GM23338 (cell line): Measurements from ENCODE around the gene EYA2. TPM values are rescaled to one million over a fixed set of nuclear protein-coding genes. Genes with fewer than 3 reads are reported as not detected.

ENCODE experiments used
- ATAC-seq: fragments of 200-7000 bp; cut with Tn5 transposase; 3 replicates; pipeline ENCODE4 v1.9.1; 2020
- DNase-seq: peaks from one replicate; pipeline ENCODE4 v3.0.0-alpha.2; 2015; ENCODE audit warnings: low spot score
- H2AFZ ChIP-seq: fragments of 200-600 bp; sonication (generic); 2 replicates; pipeline ENCODE4 v1.8.0; 2016; ENCODE audit warnings: antibody characterized with exemption, mild to moderate bottlenecking, moderate library complexity
- H3F3A ChIP-seq: fragments of 200-600 bp; sonication (generic); replicated peaks from 2 replicates; pipeline ENCODE4 v1.8.0; 2017; ENCODE audit warnings: antibody characterized with exemption, mixed run types, low read depth
- H3K27ac ChIP-seq: fragments of 200-600 bp; sonication (generic); 2 replicates; pipeline ENCODE4 v1.6.1; 2016; ENCODE audit warnings: low read depth
- H3K27me3 ChIP-seq: fragments of 200-600 bp; sonication (generic); 2 replicates; pipeline ENCODE4 v1.8.0; 2016; ENCODE audit warnings: mild to moderate bottlenecking, mixed run types, moderate library complexity; ENCODE audit not compliant: insufficient read depth
- H3K36me3 ChIP-seq: fragments of 200-600 bp; sonication (generic); 2 replicates; pipeline ENCODE4 v1.8.0; 2016; ENCODE audit warnings: mild to moderate bottlenecking; ENCODE audit not compliant: insufficient read depth
- H3K4me1 ChIP-seq: fragments of 200-600 bp; sonication (generic); 2 replicates; pipeline ENCODE4 v1.8.0; 2016; ENCODE audit warnings: mild to moderate bottlenecking, moderate library complexity; ENCODE audit not compliant: insufficient read depth
- H3K4me2 ChIP-seq: fragments of 200-600 bp; sonication (generic); 2 replicates; pipeline ENCODE4 v1.7.1; 2017; ENCODE audit warnings: mixed run types
- H3K4me3 ChIP-seq: fragments of 200-600 bp; sonication (generic); 2 replicates; pipeline ENCODE4 v1.6.1; 2016; ENCODE audit warnings: mixed run types
- H3K79me2 ChIP-seq: fragments of 200-600 bp; sonication (generic); replicated peaks from 2 replicates; pipeline ENCODE4 v1.8.0; 2017; ENCODE audit warnings: mild to moderate bottlenecking; ENCODE audit not compliant: insufficient read depth
- H3K9me2 ChIP-seq: fragments of 200-600 bp; sonication (generic); 2 replicates; pipeline ENCODE4 v1.8.0; 2017; ENCODE audit not compliant: insufficient read depth
- H4K20me1 ChIP-seq: fragments of 200-600 bp; sonication (generic); replicated peaks from 2 replicates; pipeline ENCODE4 v1.8.0; 2017; ENCODE audit warnings: mild to moderate bottlenecking; ENCODE audit not compliant: insufficient read depth
- H3K27ac Mint-ChIP-seq: 2 replicates; pipeline ENCODE4 v1.8.0; 2020; ENCODE audit warnings: inconsistent platforms, mild to moderate bottlenecking, moderate library complexity, mixed read lengths
- H3K27me3 Mint-ChIP-seq: 3 replicates; pipeline ENCODE4 v1.8.0; 2022; ENCODE audit warnings: low read depth, mild to moderate bottlenecking, moderate library complexity, mixed read lengths, inconsistent platforms; ENCODE audit not compliant: insufficient read depth, poor library complexity
- H3K36me3 Mint-ChIP-seq: 3 replicates; pipeline ENCODE4 v1.8.0; 2021; ENCODE audit warnings: low read depth, mild to moderate bottlenecking, inconsistent platforms, moderate library complexity, mixed read lengths
- H3K4me1 Mint-ChIP-seq: 3 replicates; pipeline ENCODE4 v1.8.0; 2020; ENCODE audit warnings: mild to moderate bottlenecking, inconsistent platforms, mixed read lengths
- H3K4me3 Mint-ChIP-seq: 3 replicates; pipeline ENCODE4 v1.8.0; 2021; ENCODE audit warnings: moderate library complexity, mild to moderate bottlenecking, inconsistent platforms, mixed read lengths
- H3K9me3 Mint-ChIP-seq: 3 replicates; pipeline ENCODE4 v1.8.0; 2020; ENCODE audit warnings: moderate library complexity, mild to moderate bottlenecking, inconsistent platforms, mixed read lengths
- EZH2 ChIP-seq: fragments of 200-600 bp; sonication (generic); IDR thresholded peaks from one replicate; pipeline ENCODE4 v1.8.0; 2017; ENCODE audit warnings: antibody characterized with exemption, mild to moderate bottlenecking, low read depth; ENCODE audit not compliant: unreplicated experiment
- EZH2phosphoT487 ChIP-seq: fragments of 200-600 bp; sonication (generic); IDR thresholded peaks from one replicate; pipeline ENCODE4 v1.8.1; 2018; ENCODE audit warnings: antibody characterized with exemption; ENCODE audit not compliant: unreplicated experiment
- JUNB ChIP-seq: IDR thresholded peaks from one replicate; pipeline ENCODE4 v1.6.1; 2016; ENCODE audit warnings: antibody characterized with exemption; ENCODE audit not compliant: unreplicated experiment
- NANOG ChIP-seq: IDR thresholded peaks from 2 replicates; pipeline ENCODE4 v1.6.1; 2016; ENCODE audit warnings: antibody characterized with exemption, borderline replicate concordance
- POLR2AphosphoS5 ChIP-seq: IDR thresholded peaks from 2 replicates; pipeline ENCODE4 v1.6.1; 2016; ENCODE audit warnings: antibody characterized with exemption, low read depth
- STAT1 ChIP-seq: IDR thresholded peaks from one replicate; pipeline ENCODE4 v1.6.1; 2016; ENCODE audit warnings: antibody characterized with exemption; ENCODE audit not compliant: unreplicated experiment
- ZNF114 ChIP-seq: fragments of 250-450 bp; sonication (Bioruptor Pico); IDR thresholded peaks from 2 replicates; pipeline ENCODE4 v1.5.0; 2020; ENCODE audit warnings: mild to moderate bottlenecking, moderate library complexity
- ZNF462 ChIP-seq: fragments of 250-450 bp; sonication (Bioruptor Pico); IDR thresholded peaks from 2 replicates; pipeline ENCODE4 v1.5.0; 2020; ENCODE audit warnings: mild to moderate bottlenecking, moderate library complexity
- polyA plus RNA-seq: library from polyadenylated mRNA; unstranded; fragments of >200 nt; fragmentation: Nextera tagmentation; extraction: Ambion mirVana; gene quantifications from 2 replicates; pipeline ENCODE4 v1.2.1, GENCODE V29; 2016
- total RNA-seq: library from RNA; depleted of rRNA; stranded (reverse); fragments of >200 nt; shearing (Covaris generic); gene quantifications from 2 replicates; pipeline ENCODE4 v1.2.3, GENCODE V29; 2014
- TF ChIP-seq, protein P1 (sequence below), 2 experiments: fragments of 200-600 bp in 1 of 2; sonication (generic) in 1 of 2; conservative IDR thresholded peaks; 2 replicates each; pipeline versions ENCODE4 v1.5.1 to v1.6.1; 2016 to 2017; ENCODE audit warnings: antibody characterized with exemption in 2 of 2, low read depth in 2 of 2, mild to moderate bottlenecking in 2 of 2, moderate library complexity in 1 of 2

EYA2 gene
- total and polyA plus RNA-seq, 2 experiments from 2014 or later: 0.50 to 0.56 TPM

- Mint-ChIP-seq H3K27me3 (peaks cover 3% of the 10 kb centered on the region), H3K4me3 (no peak overlapping the region), H3K9me3 (peaks cover 11% of the 10 kb centered on the region), H3K36me3 (no peaks in the 10 kb centered on the region; the same call in 2 of the 3 replicates), H3K4me1 (no peaks in the 10 kb centered on the region), H3K27ac (no peak overlapping the region)
- H3K4me2 ChIP-seq: no peak overlapping the region
- TF ChIP-seq NANOG (no peak), EZH2phosphoT487 (no peak)
- H3F3A ChIP-seq: no peaks in the 10 kb centered on the region
- peaks cover 10% of the 10 kb centered on the region; the same call in 1 of the 2 replicates for H3K36me3 ChIP-seq
- no peak overlapping the region for H3K27ac ChIP-seq
- H3K9me2 ChIP-seq: no peaks in the 10 kb centered on the region
- no peaks in the 10 kb centered on the region for H3K4me1 ChIP-seq
- no peaks in the 10 kb centered on the region for H3K79me2 ChIP-seq
- no peaks in the 10 kb centered on the region for H3K27me3 ChIP-seq
- H3K4me3 ChIP-seq: no peak overlapping the region
- ATAC-seq: no peak
- H2AFZ ChIP-seq: no peak overlapping the region
- no peaks in the 10 kb centered on the region for H4K20me1 ChIP-seq
- DNase-seq: no peak
Observed at GRCh38 chr20:47139934-47140535, 245.4 kb downstream of the EYA2 start.

DNA sequence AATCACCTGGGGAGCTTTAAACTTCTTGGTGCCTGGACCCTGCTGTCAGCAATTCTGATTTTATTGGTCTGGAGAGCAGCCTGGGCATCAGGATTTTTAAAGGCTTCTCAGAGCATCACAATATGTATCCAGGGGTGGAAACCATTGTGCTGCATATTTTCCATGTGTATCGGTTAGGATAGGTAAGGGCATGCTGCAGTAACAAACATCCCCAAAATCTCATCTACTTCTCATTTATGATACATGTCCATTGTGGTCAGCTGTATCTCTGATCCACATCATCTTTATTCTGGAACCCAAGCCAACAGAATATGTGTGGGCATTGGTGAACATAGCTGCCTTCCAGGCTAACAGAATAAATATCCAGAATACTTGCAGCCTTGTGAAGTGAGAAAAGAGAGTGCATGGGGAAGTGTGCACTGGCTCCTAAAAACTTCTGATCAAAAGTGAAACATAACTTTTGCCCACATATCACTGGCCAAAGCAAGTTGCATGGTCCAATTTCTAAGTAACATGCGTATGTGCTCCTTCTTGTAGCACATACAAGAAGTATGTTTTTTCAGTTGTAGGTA is 246.8 kb downstream of the EYA2 start:
- H3K36me3 Mint-ChIP-seq: no peaks in the 10 kb centered on the region; the same call in 2 of the 3 replicates
- H3K4me1 Mint-ChIP-seq: no peaks in the 10 kb centered on the region
- H2AFZ ChIP-seq: no peak overlapping the region
- H4K20me1 ChIP-seq: no peaks in the 10 kb centered on the region
- peaks cover 10% of the 10 kb centered on the region; the same call in 1 of the 2 replicates for H3K36me3 ChIP-seq
- no peak overlapping the region for H3K4me3 ChIP-seq
- H3F3A ChIP-seq: no peaks in the 10 kb centered on the region
- no peaks in the 10 kb centered on the region for H3K9me2 ChIP-seq
- H3K27ac ChIP-seq: no peak overlapping the region
- peaks cover 11% of the 10 kb centered on the region for H3K9me3 Mint-ChIP-seq
- no peak overlapping the region for H3K27ac Mint-ChIP-seq
- no peak for ATAC-seq
- no peak for DNase-seq
- no peak overlapping the region for H3K4me2 ChIP-seq
- no peaks in the 10 kb centered on the region for H3K79me2 ChIP-seq
- no peaks in the 10 kb centered on the region for H3K4me1 ChIP-seq
- no peaks in the 10 kb centered on the region for H3K27me3 ChIP-seq
- no peak overlapping the region for H3K4me3 Mint-ChIP-seq
- peaks cover 3% of the 10 kb centered on the region for H3K27me3 Mint-ChIP-seq
- no peak for TF ChIP-seq POLR2AphosphoS5
- TF ChIP-seq ZNF462 (CRISPR knock-in tag): no peak
- no peak for TF ChIP-seq STAT1
- TF ChIP-seq EZH2phosphoT487: no peak
- TF ChIP-seq NANOG: no peak
- no peak for TF ChIP-seq ZNF114
- no peak for TF ChIP-seq JUNB
- TF ChIP-seq EZH2: no peak
- TF ChIP-seq, protein P1, sequence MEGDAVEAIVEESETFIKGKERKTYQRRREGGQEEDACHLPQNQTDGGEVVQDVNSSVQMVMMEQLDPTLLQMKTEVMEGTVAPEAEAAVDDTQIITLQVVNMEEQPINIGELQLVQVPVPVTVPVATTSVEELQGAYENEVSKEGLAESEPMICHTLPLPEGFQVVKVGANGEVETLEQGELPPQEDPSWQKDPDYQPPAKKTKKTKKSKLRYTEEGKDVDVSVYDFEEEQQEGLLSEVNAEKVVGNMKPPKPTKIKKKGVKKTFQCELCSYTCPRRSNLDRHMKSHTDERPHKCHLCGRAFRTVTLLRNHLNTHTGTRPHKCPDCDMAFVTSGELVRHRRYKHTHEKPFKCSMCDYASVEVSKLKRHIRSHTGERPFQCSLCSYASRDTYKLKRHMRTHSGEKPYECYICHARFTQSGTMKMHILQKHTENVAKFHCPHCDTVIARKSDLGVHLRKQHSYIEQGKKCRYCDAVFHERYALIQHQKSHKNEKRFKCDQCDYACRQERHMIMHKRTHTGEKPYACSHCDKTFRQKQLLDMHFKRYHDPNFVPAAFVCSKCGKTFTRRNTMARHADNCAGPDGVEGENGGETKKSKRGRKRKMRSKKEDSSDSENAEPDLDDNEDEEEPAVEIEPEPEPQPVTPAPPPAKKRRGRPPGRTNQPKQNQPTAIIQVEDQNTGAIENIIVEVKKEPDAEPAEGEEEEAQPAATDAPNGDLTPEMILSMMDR (conservative IDR thresholded peaks at IDR 0.05; ENCODE audit: low read depth in 2 of 2): no peak
